ENCODE results near the gene FASN. TPM values are rescaled to one million over a fixed set of nuclear protein-coding genes. Genes with fewer than 3 reads are reported as not detected.
A peak's percentile ranks its signal among the peaks of the same experiment; 100 is the strongest.

FASN gene
- total and polyA plus RNA-seq, 2 of the 13 experiments (the other 11 are each of a cell fraction or from before 2014, with no cell fraction given): 51.7 to 101 TPM

GRCh38 chr17:82056729-82057621 lies 41.1 kb downstream of the FASN start:
- H3K9me3 ChIP-seq (ENCODE audit: low read length): no peaks in the 10 kb centered on the region
- H4K20me1 ChIP-seq (ENCODE audit: insufficient read depth, low read length): no peaks in the 10 kb centered on the region; the same call in 1 of the 2 replicates
- peaks cover 42 to 61% of the 10 kb centered on the region in 2 experiments for H3K36me3 ChIP-seq (replicated peaks in 1 of 2; ENCODE audit: control insufficient read depth in 1 of 2, insufficient read depth in 2 of 2, low read length in 2 of 2)
- peak overlapping the region; percentile 59 for H3K9ac ChIP-seq (ENCODE audit: insufficient read depth, low read depth, low read length)
- WGBS (ENCODE audit: low lambda C conversion rate): 56% methylated on average over 18 of the region's 29 CpGs
- H3K4me3 ChIP-seq (replicated peaks in 1 of 3; ENCODE audit: insufficient read depth in 1 of 3, low read depth in 2 of 3, low read length in 3 of 3): peak overlapping the region in 1 of 3 experiments; percentile 11; a peak in 1 of 6 replicates
- peaks cover 18% of the 10 kb centered on the region for H3K79me2 ChIP-seq (ENCODE audit: insufficient read depth, low read length)
- ChIA-PET CTCF (ENCODE audit: low intra/inter-chr PET ratio, low total read pairs) (no interaction called here), POLR2A (interaction anchor here (0.7 to 3.1 kb wide), 15 partner anchors 8 to 260 kb away, joined by 3 to 28 read pairs (median 5); partner anchors contain the start of genes CD7, CENPX, DCXR and DUS1L)
- H3K27me3 ChIP-seq (ENCODE audit: control insufficient read depth in 1 of 2, insufficient read depth in 2 of 2, low read length in 2 of 2): no peaks in the 10 kb centered on the region; a peak in 1 of 5 replicates
- H3K4me2 ChIP-seq (ENCODE audit: low read depth, low read length): peak overlapping the region; percentile 29
- ATAC-seq (peak; percentile 80), DNase-seq (ENCODE audit: low spot score) (peak; percentile 79), FAIRE-seq (peak; percentile 83)
- H2AFZ ChIP-seq (ENCODE audit: low read length): no peak overlapping the region
- intact Hi-C loops (cut with micrococcal nuclease; ENCODE audit: unreplicated experiment) (no loop called here), in situ Hi-C loops (cut with HindIII; ENCODE audit: extremely low pct_ligation_motif_present, low pct_unique_long_range_greater_than_20kb) (no loop called here)
- peak overlapping the region; percentile 91 for H3K27ac ChIP-seq (ENCODE audit: extremely low read length, insufficient read depth, low read length)
- no TSS peak for BruUV-seq (replicated peaks)
- peaks cover 46% of the 10 kb centered on the region for H3K4me1 ChIP-seq (ENCODE audit: insufficient read depth, low read length)
- peak; percentile 42; the same call in 1 of the 2 replicates for TF ChIP-seq CREM (IDR thresholded peaks at IDR 0.05)
- TF ChIP-seq CREM (CRISPR knock-in tag; IDR thresholded peaks at IDR 0.05): no peak
- TF ChIP-seq, protein P1, sequence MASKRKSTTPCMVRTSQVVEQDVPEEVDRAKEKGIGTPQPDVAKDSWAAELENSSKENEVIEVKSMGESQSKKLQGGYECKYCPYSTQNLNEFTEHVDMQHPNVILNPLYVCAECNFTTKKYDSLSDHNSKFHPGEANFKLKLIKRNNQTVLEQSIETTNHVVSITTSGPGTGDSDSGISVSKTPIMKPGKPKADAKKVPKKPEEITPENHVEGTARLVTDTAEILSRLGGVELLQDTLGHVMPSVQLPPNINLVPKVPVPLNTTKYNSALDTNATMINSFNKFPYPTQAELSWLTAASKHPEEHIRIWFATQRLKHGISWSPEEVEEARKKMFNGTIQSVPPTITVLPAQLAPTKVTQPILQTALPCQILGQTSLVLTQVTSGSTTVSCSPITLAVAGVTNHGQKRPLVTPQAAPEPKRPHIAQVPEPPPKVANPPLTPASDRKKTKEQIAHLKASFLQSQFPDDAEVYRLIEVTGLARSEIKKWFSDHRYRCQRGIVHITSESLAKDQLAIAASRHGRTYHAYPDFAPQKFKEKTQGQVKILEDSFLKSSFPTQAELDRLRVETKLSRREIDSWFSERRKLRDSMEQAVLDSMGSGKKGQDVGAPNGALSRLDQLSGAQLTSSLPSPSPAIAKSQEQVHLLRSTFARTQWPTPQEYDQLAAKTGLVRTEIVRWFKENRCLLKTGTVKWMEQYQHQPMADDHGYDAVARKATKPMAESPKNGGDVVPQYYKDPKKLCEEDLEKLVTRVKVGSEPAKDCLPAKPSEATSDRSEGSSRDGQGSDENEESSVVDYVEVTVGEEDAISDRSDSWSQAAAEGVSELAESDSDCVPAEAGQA (IDR thresholded peaks at IDR 0.05; ENCODE audit: low read depth): no peak
- TF ChIP-seq, protein P1 (CRISPR knock-in tag; IDR thresholded peaks at IDR 0.05; ENCODE audit: borderline replicate concordance): no peak
- TF ChIP-seq HMGA1 (CRISPR knock-in tag; conservative IDR thresholded peaks at IDR 0.05): no peak
- peak; percentile 73; the same call in 1 of the 2 replicates for TF ChIP-seq ZGPAT (CRISPR knock-in tag; IDR thresholded peaks at IDR 0.05)
- no peak for TF ChIP-seq PAF1 (CRISPR knock-in tag; IDR thresholded peaks at IDR 0.05)
- peak; percentile 33; the same call in 1 of the 2 replicates for TF ChIP-seq ZNF777 (CRISPR knock-in tag; IDR thresholded peaks at IDR 0.05)
- TF ChIP-seq ZNF737 (CRISPR knock-in tag; IDR thresholded peaks at IDR 0.05; ENCODE audit: borderline replicate concordance): no peak
- TF ChIP-seq POGZ (CRISPR knock-in tag; IDR thresholded peaks at IDR 0.05): peak; percentile 40; the same call in 1 of the 2 replicates
- TF ChIP-seq NR1H2 (CRISPR knock-in tag; IDR thresholded peaks at IDR 0.05; ENCODE audit: borderline replicate concordance, low read depth): no peak
- peak; percentile 25; the same call in 1 of the 2 replicates for TF ChIP-seq ZNF333 (CRISPR knock-in tag; IDR thresholded peaks at IDR 0.05; ENCODE audit: borderline replicate concordance)
- no peak for TF ChIP-seq ATM (IDR thresholded peaks at IDR 0.05; ENCODE audit: borderline replicate concordance)
- no peak for TF ChIP-seq ZFP36 (IDR thresholded peaks at IDR 0.05; ENCODE audit: borderline replicate concordance, low read depth, low read length, partially characterized antibody)
- TF ChIP-seq ZNF616 (CRISPR knock-in tag; IDR thresholded peaks at IDR 0.05; ENCODE audit: low read depth): no peak; the same call in 1 of the 2 replicates
- no peak; the same call in 1 of the 2 replicates for TF ChIP-seq SP2 (CRISPR knock-in tag; IDR thresholded peaks at IDR 0.05)
- no peak for TF ChIP-seq ZNF207 (IDR thresholded peaks at IDR 0.05; ENCODE audit: borderline replicate concordance)

Measured in HepG2 (cell line).